ENCODE data around the gene SLC66A2. TPM values are rescaled to one million over a fixed set of nuclear protein-coding genes. Genes with fewer than 3 reads are reported as not detected.

SLC66A2 gene
- total and polyA plus RNA-seq, 2 experiments from 2014 or later = 33.1 to 67.0 TPM

- TF ChIP-seq EZH2 (IDR thresholded peaks at IDR 0.05; ENCODE audit: insufficient read depth, poor library complexity, severe bottlenecking) (no peak), EZH2phosphoT487 (IDR thresholded peaks at IDR 0.05; ENCODE audit: insufficient read depth, low read depth) (no peak)
- DNase-seq = no peak
- H3K27ac ChIP-seq = no peak overlapping the region
- H3K27me3 ChIP-seq (replicated peaks; ENCODE audit: insufficient read depth) = no peaks in the 10 kb centered on the region
- no peaks in the 10 kb centered on the region for H3K4me1 ChIP-seq (ENCODE audit: insufficient read depth)
- H4K20me1 ChIP-seq (ENCODE audit: insufficient read depth) = no peaks in the 10 kb centered on the region
- no peak overlapping the region for H2AFZ ChIP-seq
- no peak overlapping the region for H3K4me3 ChIP-seq
- WGBS, 2 experiments (ENCODE audit: low coverage in 1 of 2, low lambda C conversion rate in 2 of 2, missing lambda C conversion rate in 2 of 2) = 90 to 95% methylated on average over 9 of the region's 9 CpGs
- H3K36me3 ChIP-seq (ENCODE audit: low read depth) = peaks cover 15% of the 10 kb centered on the region; the same call in 1 of the 2 replicates
- no peak overlapping the region for H3K9ac ChIP-seq
- no peak overlapping the region for H3K4me2 ChIP-seq (ENCODE audit: unreplicated experiment)
- in situ Hi-C loops (cut with MboI) = no loop called here
- peaks cover 67% of the 10 kb centered on the region for H3K79me2 ChIP-seq (ENCODE audit: insufficient read depth)
- H3K9me2 ChIP-seq (ENCODE audit: insufficient read depth) = no peaks in the 10 kb centered on the region
- H3K9me3 ChIP-seq (ENCODE audit: low read depth) = no peaks in the 10 kb centered on the region
- peaks cover 8% of the 10 kb centered on the region; the same call in 1 of the 2 replicates for H3F3A ChIP-seq (ENCODE audit: insufficient read depth)
These were observed 20.5 kb upstream of the SLC66A2 start for GRCh38 chr18:79971986-79972385.

GRCh38 chr18:79971211-79971952, 19.9 kb upstream of the SLC66A2 start:
- Histone ChIP-seq H4K20me1 (ENCODE audit: insufficient read depth) (no peaks in the 10 kb centered on the region), H3K4me1 (ENCODE audit: insufficient read depth) (no peaks in the 10 kb centered on the region), H3K79me2 (ENCODE audit: insufficient read depth) (peaks cover 65% of the 10 kb centered on the region), H3K36me3 (ENCODE audit: low read depth) (peaks cover 15% of the 10 kb centered on the region; the same call in 1 of the 2 replicates), H2AFZ (no peak overlapping the region), H3K4me3 (no peak overlapping the region), H3K27ac (no peak overlapping the region), H3K9me2 (ENCODE audit: insufficient read depth) (no peaks in the 10 kb centered on the region), H3K9ac (no peak overlapping the region), H3K9me3 (ENCODE audit: low read depth) (no peaks in the 10 kb centered on the region), H3F3A (ENCODE audit: insufficient read depth) (peaks cover 11% of the 10 kb centered on the region; the same call in 1 of the 2 replicates), H3K4me2 (ENCODE audit: unreplicated experiment) (no peak overlapping the region), H3K27me3 (replicated peaks; ENCODE audit: insufficient read depth) (no peaks in the 10 kb centered on the region)
- in situ Hi-C loops (cut with MboI) = no loop called here
- TF ChIP-seq EZH2 (IDR thresholded peaks at IDR 0.05; ENCODE audit: insufficient read depth, poor library complexity, severe bottlenecking) = no peak
- no peak for TF ChIP-seq EZH2phosphoT487 (IDR thresholded peaks at IDR 0.05; ENCODE audit: insufficient read depth, low read depth)
- DNase-seq = no peak
- WGBS, 2 experiments (ENCODE audit: low coverage in 1 of 2, low lambda C conversion rate in 2 of 2, missing lambda C conversion rate in 2 of 2) = 94 to 95% methylated on average over 17 of the region's 17 CpGs

- in situ Hi-C loops (cut with MboI) = no loop called here
- peaks cover 62% of the 10 kb centered on the region for H3K79me2 ChIP-seq (ENCODE audit: insufficient read depth)
- H3K9me3 ChIP-seq (ENCODE audit: low read depth) = no peaks in the 10 kb centered on the region
- H3K9ac ChIP-seq = no peak overlapping the region
- no peak overlapping the region for H3K27ac ChIP-seq
- no peak overlapping the region for H3K4me3 ChIP-seq
- no peak overlapping the region for H3K4me2 ChIP-seq (ENCODE audit: unreplicated experiment)
- 83 to 88% methylated on average over 12 of the region's 12 CpGs for WGBS, 2 experiments (ENCODE audit: low coverage in 1 of 2, low lambda C conversion rate in 2 of 2, missing lambda C conversion rate in 2 of 2)
- H3K4me1 ChIP-seq (ENCODE audit: insufficient read depth) = peaks cover 2% of the 10 kb centered on the region; the same call in 1 of the 2 replicates
- H3K36me3 ChIP-seq (ENCODE audit: low read depth) = peaks cover 14% of the 10 kb centered on the region; the same call in 1 of the 2 replicates
- H3K27me3 ChIP-seq (replicated peaks; ENCODE audit: insufficient read depth) = no peaks in the 10 kb centered on the region
- no peak overlapping the region for H2AFZ ChIP-seq
- no peaks in the 10 kb centered on the region for H3K9me2 ChIP-seq (ENCODE audit: insufficient read depth)
- H3F3A ChIP-seq (ENCODE audit: insufficient read depth) = peaks cover 14% of the 10 kb centered on the region; the same call in 1 of the 2 replicates
- TF ChIP-seq EZH2phosphoT487 (IDR thresholded peaks at IDR 0.05; ENCODE audit: insufficient read depth, low read depth) (no peak), EZH2 (IDR thresholded peaks at IDR 0.05; ENCODE audit: insufficient read depth, poor library complexity, severe bottlenecking) (no peak)
- no peaks in the 10 kb centered on the region for H4K20me1 ChIP-seq (ENCODE audit: insufficient read depth)
- no peak for DNase-seq
These were observed 19.1 kb upstream of the SLC66A2 start for GRCh38 chr18:79970419-79971133.

- Histone ChIP-seq H3K4me3 (peak overlapping the region; percentile 87), H4K20me1 (ENCODE audit: insufficient read depth) (no peaks in the 10 kb centered on the region), H3K27me3 (replicated peaks; ENCODE audit: insufficient read depth) (no peaks in the 10 kb centered on the region), H3K9me2 (ENCODE audit: insufficient read depth) (no peaks in the 10 kb centered on the region), H3K79me2 (ENCODE audit: insufficient read depth) (peaks cover 9% of the 10 kb centered on the region; the same call in 1 of the 2 replicates), H3K9ac (peak overlapping the region; percentile 92), H3F3A (ENCODE audit: insufficient read depth) (peaks cover 16% of the 10 kb centered on the region), H2AFZ (peak overlapping the region; percentile 71), H3K4me2 (ENCODE audit: unreplicated experiment) (peak overlapping the region; percentile 92), H3K27ac (peak overlapping the region; percentile 68), H3K36me3 (ENCODE audit: low read depth) (no peaks in the 10 kb centered on the region), H3K4me1 (ENCODE audit: insufficient read depth) (peaks cover 22% of the 10 kb centered on the region; the same call in 1 of the 2 replicates), H3K9me3 (ENCODE audit: low read depth) (no peaks in the 10 kb centered on the region)
- in situ Hi-C loops (cut with MboI) = no loop called here
- peak; percentile 82 for DNase-seq
- WGBS, 2 experiments (ENCODE audit: low coverage in 1 of 2, low lambda C conversion rate in 2 of 2, missing lambda C conversion rate in 2 of 2) = 20 to 21% methylated on average over 21 to 24 of the region's 24 CpGs
- no peak for TF ChIP-seq EZH2phosphoT487 (IDR thresholded peaks at IDR 0.05; ENCODE audit: insufficient read depth, low read depth)
These were observed 13.9 kb upstream of the SLC66A2 start for GRCh38 chr18:79965119-79965902.

All from GM23248 (cell line).